Measurements from ENCODE around the gene TRAF3IP3. TPM values are rescaled to one million over a fixed set of nuclear protein-coding genes. Genes with fewer than 3 reads are reported as not detected.

TRAF3IP3 gene
- total RNA-seq, 4 donors from 2014 or later, result 0.61 to 2.1 (median 1.1) TPM; not detected in 1

DNA sequence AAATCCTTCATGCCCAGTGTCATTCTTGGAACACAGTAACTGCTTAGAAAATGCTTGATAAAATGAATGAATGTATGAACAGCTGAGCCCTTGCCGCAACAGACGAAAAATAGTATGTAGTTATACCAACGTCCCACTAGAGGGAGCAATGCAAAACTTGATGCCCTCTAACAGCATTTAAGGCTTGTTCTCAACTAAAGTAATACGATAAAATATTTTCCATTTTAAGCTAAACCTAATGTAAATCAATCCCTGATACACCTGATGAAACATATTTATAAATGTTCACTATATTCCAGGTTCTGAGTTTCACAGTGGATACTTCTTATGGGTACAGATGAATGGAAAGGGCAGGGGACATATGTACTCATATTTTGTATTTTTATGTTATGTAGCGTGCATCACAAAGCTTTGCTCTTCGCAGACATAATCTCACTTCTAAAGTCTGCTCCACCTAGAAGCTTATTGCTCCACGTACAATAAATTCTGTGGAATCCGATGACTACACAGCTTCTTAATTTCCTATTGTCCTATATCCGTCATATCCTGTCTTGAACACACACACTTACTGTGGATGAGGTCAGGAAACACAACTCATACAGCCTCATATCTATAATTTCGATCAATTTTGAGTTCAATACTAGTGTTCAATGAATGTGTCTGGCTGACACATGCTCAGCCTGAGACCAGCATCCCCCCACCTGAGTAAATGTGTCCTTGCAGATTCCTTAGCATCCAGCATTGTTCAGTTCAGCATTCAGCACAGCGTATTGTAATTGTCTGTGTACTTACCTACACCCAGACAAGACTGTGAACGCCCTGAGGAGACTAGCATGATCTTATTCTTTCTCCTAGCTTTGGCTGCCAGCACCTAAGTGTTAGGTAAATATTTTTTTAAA lies 67.5 kb downstream of the TRAF3IP3 start:
- no peak for DNase-seq (ENCODE audit: low spot score in 2 of 2)
- H3K4me3 ChIP-seq (ENCODE audit: low read depth, poor library complexity, severe bottlenecking), result no peak overlapping the region
- intact Hi-C loops (cut with DNase I; ENCODE audit: low total_unique reads), result loop anchor here (2.0 kb wide), 1 partner anchor 39 kb away; the partner anchor contains the start of gene C1orf74
- TF ChIP-seq POLR2A (IDR thresholded peaks at IDR 0.05), result no peak
- TF ChIP-seq, protein P1, sequence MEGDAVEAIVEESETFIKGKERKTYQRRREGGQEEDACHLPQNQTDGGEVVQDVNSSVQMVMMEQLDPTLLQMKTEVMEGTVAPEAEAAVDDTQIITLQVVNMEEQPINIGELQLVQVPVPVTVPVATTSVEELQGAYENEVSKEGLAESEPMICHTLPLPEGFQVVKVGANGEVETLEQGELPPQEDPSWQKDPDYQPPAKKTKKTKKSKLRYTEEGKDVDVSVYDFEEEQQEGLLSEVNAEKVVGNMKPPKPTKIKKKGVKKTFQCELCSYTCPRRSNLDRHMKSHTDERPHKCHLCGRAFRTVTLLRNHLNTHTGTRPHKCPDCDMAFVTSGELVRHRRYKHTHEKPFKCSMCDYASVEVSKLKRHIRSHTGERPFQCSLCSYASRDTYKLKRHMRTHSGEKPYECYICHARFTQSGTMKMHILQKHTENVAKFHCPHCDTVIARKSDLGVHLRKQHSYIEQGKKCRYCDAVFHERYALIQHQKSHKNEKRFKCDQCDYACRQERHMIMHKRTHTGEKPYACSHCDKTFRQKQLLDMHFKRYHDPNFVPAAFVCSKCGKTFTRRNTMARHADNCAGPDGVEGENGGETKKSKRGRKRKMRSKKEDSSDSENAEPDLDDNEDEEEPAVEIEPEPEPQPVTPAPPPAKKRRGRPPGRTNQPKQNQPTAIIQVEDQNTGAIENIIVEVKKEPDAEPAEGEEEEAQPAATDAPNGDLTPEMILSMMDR (IDR thresholded peaks at IDR 0.05), result no peak
- WGBS, 2 donors, result 19 to 22% methylated on average over 12 of the region's 12 CpGs

GRCh38 chr1:209825591-209826434 lies 70.0 kb downstream of the TRAF3IP3 start:
- intact Hi-C loops (cut with DNase I; ENCODE audit: low total_unique reads), result no loop called here
- 47 to 49% methylated on average over 11 of the region's 11 CpGs for WGBS, 2 donors
- TF ChIP-seq, protein P1 (IDR thresholded peaks at IDR 0.05), result no peak
- TF ChIP-seq POLR2A (IDR thresholded peaks at IDR 0.05), result no peak
- no peak overlapping the region for H3K4me3 ChIP-seq (ENCODE audit: low read depth, poor library complexity, severe bottlenecking)
- DNase-seq (ENCODE audit: low spot score in 2 of 2), result no peak

- peak within 1 kb of the TSS; percentile 74 for H3K4me3 ChIP-seq (ENCODE audit: low read depth, poor library complexity, severe bottlenecking)
- WGBS, 2 donors, result 17 to 27% methylated on average over 34 to 51 of the region's 51 CpGs
- TF ChIP-seq, protein P1 (IDR thresholded peaks at IDR 0.05), result peak in 1 of 3 donors; percentile 55
- no peak for TF ChIP-seq POLR2A (IDR thresholded peaks at IDR 0.05)
- intact Hi-C loops (cut with DNase I; ENCODE audit: low total_unique reads), result no loop called here
- DNase-seq (ENCODE audit: low spot score in 2 of 2), result peak; percentile 94 to 97
These were observed 71.8 kb downstream of the TRAF3IP3 start, which contains the start of gene UTP25 for GRCh38 chr1:209827384-209828262. UTP25 (plus strand) TSS chr1:209827972; CDS start chr1:209828064, 92 bp downstream.

GRCh38 chr1:209829716-209830115 lies 73.9 kb downstream of the TRAF3IP3 start:
- 68 to 84% methylated on average over 2 of the region's 2 CpGs for WGBS, 2 donors

More at GRCh38 chr1:209829716-209830115, 73.9 kb downstream of the TRAF3IP3 start:
- no peak overlapping the region for H3K4me3 ChIP-seq (ENCODE audit: low read depth, poor library complexity, severe bottlenecking)
- intact Hi-C loops (cut with DNase I; ENCODE audit: low total_unique reads), result no loop called here
- no peak for DNase-seq (ENCODE audit: low spot score in 2 of 2)
- no peak for TF ChIP-seq POLR2A (IDR thresholded peaks at IDR 0.05)
- TF ChIP-seq, protein P1 (IDR thresholded peaks at IDR 0.05), result no peak
